Right hindlimb (tissue), 1 donor: ENCODE results near the gene NID2.

Experiments used
- DNase-seq: peaks from one replicate; pipeline ENCODE4 v3.0.0-alpha.2; 2018

NID2 gene

GRCh38 chr14:52079239-52079959 lies 10.5 kb upstream of the NID2 start:
- DNase-seq: no peak

GRCh38 chr14:52078721-52079120 lies 9.9 kb upstream of the NID2 start:
- DNase-seq: no peak

GRCh38 chr14:52078095-52078531 lies 9.3 kb upstream of the NID2 start:
- DNase-seq: no peak

- no peak for DNase-seq
These were observed 8.6 kb upstream of the NID2 start for GRCh38 chr14:52077256-52077979.

DNA sequence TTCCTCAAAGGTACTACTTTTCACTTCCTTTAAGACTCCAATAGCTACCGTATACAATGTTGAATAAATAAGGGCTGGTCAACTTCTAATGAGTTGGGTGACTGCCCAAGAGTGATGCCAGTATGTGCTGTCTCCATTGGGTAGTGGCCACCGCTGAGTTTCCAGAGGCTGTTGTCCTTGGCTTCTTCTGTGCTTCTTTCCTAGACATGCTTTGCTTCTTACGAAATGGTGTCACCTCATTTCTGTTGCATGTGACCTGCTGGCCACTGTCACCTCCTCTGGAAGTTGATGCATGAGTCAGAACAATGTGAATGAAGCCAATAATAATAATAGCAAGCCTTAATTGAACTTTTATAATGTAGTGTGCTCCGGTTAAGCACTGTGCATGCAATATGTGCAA lies 7.5 kb upstream of the NID2 start:
- DNase-seq: no peak

DNA sequence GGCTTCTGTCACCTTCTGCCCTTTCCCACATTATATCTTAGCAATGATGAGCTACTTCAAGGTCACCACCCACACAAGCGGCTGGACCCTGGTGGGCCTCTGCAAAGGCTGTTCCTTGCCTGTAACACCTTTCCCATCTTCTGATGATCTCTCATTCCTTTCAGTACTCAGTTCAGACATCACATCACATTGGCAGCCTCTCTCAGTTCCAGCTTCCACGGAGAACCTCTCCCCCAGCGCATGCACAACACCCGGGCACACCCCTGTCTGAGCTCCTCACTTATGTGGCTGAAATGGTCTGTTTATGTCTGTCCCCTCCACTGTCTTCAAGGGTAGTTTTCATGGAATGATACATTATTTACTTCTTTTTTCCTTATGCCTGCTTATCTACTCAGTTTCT lies 6.5 kb upstream of the NID2 start:
- DNase-seq: no peak

GRCh38 chr14:52073251-52073650 lies 4.4 kb upstream of the NID2 start:
- DNase-seq: no peak

- DNase-seq: no peak
These were observed 3.5 kb upstream of the NID2 start for GRCh38 chr14:52072266-52072780.

DNA sequence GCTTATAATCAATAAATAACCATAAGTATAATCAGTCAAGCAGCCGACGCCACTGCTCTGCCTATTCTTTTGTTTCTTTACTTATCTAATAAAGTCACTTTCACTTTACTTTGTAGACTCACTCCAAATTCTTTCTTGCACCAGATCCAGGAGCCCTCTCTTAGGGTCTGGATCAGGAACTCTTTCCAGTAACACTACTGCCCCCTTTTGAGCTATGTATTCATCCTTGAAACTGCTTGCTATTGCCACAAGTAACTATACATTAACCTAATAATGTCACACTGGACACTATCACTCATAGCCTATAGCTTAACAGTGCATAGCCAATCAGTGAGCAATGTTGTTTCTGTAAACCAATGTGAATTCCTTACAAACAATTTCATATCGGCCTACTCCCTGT lies 2.8 kb upstream of the NID2 start:
- no peak for DNase-seq

GRCh38 chr14:52070051-52070431 lies 1.2 kb upstream of the NID2 start:
- DNase-seq: no peak

DNA sequence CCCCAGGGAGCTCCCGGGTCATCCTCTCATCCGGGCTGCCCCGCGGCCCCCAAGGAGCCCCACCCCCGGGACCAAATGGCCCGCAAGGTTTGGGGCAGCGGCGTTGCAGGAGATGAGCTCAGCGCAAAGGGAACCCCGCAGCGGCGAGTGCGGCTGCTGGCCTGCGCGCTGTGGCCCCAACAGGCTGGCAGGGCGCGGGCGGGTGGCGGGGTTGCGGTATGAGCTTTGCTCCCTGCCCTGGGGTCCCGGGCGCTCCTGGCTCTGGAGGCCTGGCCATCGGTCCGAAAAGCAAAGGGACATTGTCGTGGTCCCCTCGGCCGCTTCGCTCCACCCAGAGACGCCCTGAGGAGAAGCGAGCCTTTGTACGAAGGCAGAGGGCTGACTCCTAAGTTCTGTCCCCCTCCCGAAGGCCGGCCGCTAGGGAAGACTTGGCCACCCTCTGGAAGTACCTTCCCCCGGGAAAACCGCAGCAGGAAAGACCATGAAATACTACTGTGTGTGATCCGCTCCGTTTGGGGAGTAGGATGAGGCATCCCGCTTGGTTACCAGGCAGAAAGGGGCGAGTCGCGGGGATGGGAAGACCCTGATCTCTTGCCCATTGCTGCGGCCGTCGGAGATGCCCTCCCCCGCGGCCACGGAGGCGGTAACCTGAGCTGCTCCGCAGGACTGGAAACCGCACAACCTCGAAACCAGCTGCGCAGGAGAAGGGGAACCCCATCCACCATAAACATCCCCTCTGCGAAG lies 620 bp upstream of the NID2 start:
- peak; percentile 71 for DNase-seq

GRCh38 chr14:52067873-52068614 lies 815 bp downstream of the NID2 start:
- DNase-seq: peak; percentile 69

DNA sequence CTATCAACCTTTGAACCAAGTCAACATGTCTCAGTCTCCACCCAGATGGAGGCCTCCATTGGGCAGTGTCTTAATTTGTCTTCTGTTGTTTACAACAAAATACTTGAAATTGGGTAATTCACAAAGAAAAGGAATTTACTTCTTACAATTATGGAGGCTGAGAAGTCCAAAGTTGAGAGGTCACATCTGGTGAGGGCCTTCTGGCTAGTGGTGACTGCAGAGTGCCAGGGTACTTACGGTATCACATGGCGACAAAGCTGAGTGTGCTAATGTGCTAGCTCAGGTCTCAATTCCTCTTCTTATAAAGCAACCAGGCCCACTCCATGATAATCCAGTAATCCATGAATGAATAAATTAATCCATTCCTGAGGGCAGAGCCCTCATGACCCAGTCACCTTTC lies 4.7 kb downstream of the NID2 start:
- no peak for DNase-seq

- no peak for DNase-seq
These were observed 5.8 kb downstream of the NID2 start for GRCh38 chr14:52063052-52063462.

DNA sequence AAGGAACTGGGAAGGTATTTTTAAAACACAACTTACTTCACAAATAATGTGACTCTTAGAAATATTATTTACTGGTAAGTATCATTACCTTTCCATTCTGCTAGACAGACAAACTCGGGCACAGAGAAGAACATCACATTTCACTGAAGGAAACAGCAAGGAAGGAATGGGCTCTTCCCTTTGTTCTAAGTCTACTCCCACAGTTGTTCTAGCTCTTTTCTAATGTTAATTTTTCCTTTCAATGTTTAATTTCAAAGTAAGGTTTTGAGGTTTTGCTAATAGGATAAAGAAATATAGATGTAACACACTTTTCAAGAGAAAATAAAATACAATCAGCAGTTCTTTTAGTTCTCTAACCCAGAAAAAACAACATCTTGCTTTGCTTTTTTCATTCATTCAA lies 7.0 kb downstream of the NID2 start:
- DNase-seq: no peak

DNA sequence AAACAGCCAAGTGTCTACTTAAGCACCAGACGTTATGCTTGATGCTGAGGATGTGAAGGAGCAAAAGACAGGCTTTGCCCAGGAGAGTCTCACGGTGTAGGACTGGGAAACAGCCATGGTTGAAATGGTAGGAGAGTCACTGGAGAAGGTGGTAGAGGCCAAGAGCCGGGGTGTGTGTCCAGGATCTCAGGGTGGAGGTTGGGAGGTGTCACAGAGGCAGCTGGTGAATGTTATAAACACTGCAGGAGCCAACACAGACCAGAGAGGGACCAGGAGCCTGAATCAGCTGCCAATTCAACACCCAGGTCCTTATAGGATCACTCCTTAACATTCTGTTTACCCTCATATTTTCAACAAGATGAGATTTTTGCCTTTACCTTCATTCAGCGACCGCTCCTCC lies 7.5 kb downstream of the NID2 start:
- no peak for DNase-seq

DNA sequence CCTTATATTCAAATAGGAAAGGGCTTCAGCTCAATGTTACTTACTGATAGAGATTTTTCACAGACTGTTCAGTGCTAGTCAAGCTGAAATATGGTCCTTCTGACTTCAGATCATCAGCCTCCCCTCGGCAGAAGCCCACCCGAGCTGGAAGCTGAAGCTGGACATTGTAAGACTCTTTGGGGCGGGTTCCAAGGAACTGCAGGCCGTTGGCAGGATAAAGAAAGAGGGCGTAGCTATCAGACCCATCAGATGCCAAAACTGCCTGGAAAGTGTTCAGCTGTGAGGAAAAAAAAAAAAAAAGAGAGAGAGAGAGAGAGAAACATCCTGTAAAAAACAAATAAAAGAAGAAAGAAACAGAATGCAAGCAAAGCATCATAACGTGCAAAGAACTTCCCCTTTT lies 8.8 kb downstream of the NID2 start:
- peak; percentile 70 for DNase-seq

DNA sequence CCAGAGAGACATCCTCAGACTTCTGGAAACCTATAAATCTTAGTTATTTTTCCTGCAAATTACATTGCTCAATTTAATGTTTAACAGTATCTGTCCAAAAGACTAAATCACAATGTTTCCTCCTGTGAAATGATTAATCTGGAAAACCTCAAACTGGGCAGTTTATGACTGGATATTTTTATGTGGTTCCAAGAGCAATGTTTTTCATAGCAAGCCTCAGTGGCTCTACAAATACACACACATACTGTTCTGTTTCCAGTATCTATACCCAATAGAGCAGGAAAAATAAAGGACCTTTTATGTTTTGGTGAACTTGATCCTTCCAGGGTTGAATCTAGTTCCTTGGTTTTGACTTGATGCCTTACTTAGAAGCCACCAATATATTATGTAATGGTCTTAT lies 9.2 kb downstream of the NID2 start:
- no peak for DNase-seq

DNA sequence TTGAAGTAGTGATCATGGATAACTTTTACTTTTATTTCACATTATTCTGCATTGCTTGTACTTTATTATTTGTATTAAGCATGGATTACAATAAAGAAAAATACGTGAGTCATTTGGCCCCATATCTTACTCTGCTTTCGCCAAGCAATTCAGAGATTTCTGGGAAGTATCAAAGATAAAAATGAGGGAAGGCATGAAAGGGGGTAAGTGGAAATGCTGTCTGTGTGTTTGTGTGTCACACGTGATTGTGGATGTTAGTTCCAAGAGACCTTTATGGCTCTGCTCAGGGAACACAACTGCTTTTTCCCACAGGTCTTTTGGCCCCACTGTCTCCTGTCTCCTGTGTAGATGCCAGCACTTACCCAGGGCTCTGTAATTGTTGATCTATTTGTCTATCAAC lies 10.5 kb downstream of the NID2 start:
- no peak for DNase-seq

DNA sequence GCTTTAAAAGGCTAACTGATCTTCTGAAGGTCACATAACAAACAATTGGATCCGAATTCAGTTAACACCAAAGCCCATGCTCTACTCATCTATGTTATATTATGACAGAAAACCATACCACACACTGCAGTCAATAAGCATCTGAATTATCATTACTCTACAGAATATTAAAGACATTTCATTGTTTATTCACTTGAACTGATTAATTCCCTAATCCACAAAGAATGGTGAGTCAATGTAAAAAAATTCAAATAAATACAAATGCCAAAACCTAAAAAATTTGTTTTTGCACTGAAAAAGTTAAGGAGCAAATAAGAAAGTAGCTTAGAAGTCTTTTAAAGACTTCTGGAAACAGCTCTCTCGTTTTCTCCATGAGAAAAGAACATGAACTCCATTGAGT lies 13.7 kb downstream of the NID2 start:
- DNase-seq: no peak

- no peak for DNase-seq
These were observed 14.2 kb downstream of the NID2 start for GRCh38 chr14:52054678-52055077.

- DNase-seq: no peak
These were observed 15.8 kb downstream of the NID2 start for GRCh38 chr14:52053044-52053443.
